Naive thymus-derived CD8-positive, alpha-beta T cell (primary cell): Measurements from ENCODE around the gene FLT1. TPM values are rescaled to one million over a fixed set of nuclear protein-coding genes. Genes with fewer than 3 reads are reported as not detected.

Experiments
- ATAC-seq, 2 donors: fragments of 150-1000 bp; cut with Tn5 transposase in 1 of 2; sonication (Bioruptor Pico), chemical (Tn5 transposase) in 1 of 2; 1 replicate in 1 of 2; 2 replicates in 1 of 2; pipeline ENCODE4 v1.10.0; 2021; ENCODE audit warnings: mild to moderate bottlenecking in 2 of 2, moderate library complexity in 2 of 2
- POLR2A ChIA-PET: fragments of 350-600 bp; sonication (Branson Sonifier 250); formaldehyde crosslinking; loops from one replicate; lab custom pipeline; 2021; ENCODE audit warnings: antibody characterized with exemption; lab: Charles Lee
- DNase-seq, 10 donors: peaks; one replicate each; pipeline versions ENCODE4 v3.0.0 to v3.0.0-alpha.2; 2020 to 2022
- H3K27ac Mint-ChIP-seq, 10 donors: one replicate each; pipeline ENCODE4 v1.8.0; 2020 to 2022; ENCODE audit warnings: mild to moderate bottlenecking in 10 of 10, mixed read lengths in 10 of 10, moderate library complexity in 4 of 10, inconsistent platforms in 1 of 10
- H3K27me3 Mint-ChIP-seq, 5 donors: one replicate each; pipeline ENCODE4 v1.8.0; 2021 to 2022; ENCODE audit warnings: mixed read lengths in 5 of 5
- H3K36me3 Mint-ChIP-seq, 3 donors: one replicate each; pipeline ENCODE4 v1.8.0; 2020 to 2022; ENCODE audit warnings: mixed read lengths in 3 of 3, mild to moderate bottlenecking in 2 of 3, inconsistent platforms in 1 of 3
- H3K4me1 Mint-ChIP-seq, 4 donors: one replicate each; pipeline ENCODE4 v1.8.0; 2021 to 2022; ENCODE audit warnings: mixed read lengths in 4 of 4
- H3K4me3 Mint-ChIP-seq, 10 donors: one replicate each; pipeline ENCODE4 v1.8.0; 2020 to 2022; ENCODE audit warnings: mild to moderate bottlenecking in 10 of 10, mixed read lengths in 10 of 10, moderate library complexity in 6 of 10, inconsistent platforms in 1 of 10
- H3K9me3 Mint-ChIP-seq, 9 donors: one replicate each; pipeline ENCODE4 v1.8.0; 2020 to 2022; ENCODE audit warnings: mixed read lengths in 9 of 9, mild to moderate bottlenecking in 3 of 9, inconsistent platforms in 1 of 9, moderate library complexity in 1 of 9
- polyA plus RNA-seq, 3 donors: library from polyadenylated mRNA; unstranded; fragments of 300-500 nt; fragmentation: Illumina TruSeq; gene quantifications; one replicate each; pipeline ENCODE4 v1.2.3, GENCODE V29; 2021
- total RNA-seq, 8 experiments: library from RNA in 2 of 8; stranded (reverse) in 2 of 8; gene quantifications; one replicate each; pipeline ENCODE4 v1.2.3 and lab custom pipeline; 2021 to 2026

Gene FLT1
- total and polyA plus RNA-seq, 5 experiments from 2014 or later = 0.97 to 2.4 (median 1.3) TPM

DNA sequence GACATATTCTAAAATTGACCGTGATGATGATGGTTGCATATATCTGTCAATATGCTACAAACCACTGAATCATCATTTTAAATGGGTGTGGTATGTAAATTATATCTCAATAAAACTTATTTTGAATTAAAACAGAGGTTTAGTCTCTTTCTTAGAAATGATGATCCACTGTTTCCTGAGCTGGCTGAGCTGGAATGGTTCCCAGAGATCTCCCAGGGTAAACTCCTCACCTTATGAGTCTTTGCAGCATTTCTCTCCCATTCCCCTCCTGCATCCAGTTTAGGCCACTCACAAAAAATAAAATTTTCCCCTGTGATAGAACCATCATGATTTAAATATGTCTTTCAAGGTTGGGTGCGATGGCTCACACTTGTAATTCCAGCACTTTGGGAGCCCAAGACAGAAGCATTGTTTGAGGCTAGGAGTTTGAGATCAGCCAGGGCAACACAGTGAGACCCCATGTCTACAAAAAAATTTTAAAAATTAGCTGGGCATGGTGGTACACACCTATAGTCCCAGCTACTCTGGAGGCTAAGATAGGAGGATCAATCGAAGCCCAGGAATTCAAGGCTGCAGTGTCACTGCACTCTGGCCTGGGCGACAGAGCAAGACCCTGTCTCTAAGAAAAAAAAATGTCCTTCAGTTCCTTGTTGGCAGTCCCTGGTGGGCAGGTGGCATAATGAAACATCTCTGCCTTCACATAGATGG, 46.1 kb downstream of the FLT1 start:
- Mint-ChIP-seq H3K27me3 (peaks cover 0 to 6% (median 0%) of the 10 kb centered on the region in 5 donors), H3K9me3 (peaks cover 4 to 33% (median 11%) of the 10 kb centered on the region in 9 donors), H3K4me1 (no peaks in the 10 kb centered on the region), H3K27ac (no peak overlapping the region), H3K4me3 (no peak overlapping the region), H3K36me3 (peaks cover 6 to 34% (median 12%) of the 10 kb centered on the region in 3 donors)
- DNase-seq = no peak
- ATAC-seq = no peak
- POLR2A ChIA-PET = no interaction called here

DNA sequence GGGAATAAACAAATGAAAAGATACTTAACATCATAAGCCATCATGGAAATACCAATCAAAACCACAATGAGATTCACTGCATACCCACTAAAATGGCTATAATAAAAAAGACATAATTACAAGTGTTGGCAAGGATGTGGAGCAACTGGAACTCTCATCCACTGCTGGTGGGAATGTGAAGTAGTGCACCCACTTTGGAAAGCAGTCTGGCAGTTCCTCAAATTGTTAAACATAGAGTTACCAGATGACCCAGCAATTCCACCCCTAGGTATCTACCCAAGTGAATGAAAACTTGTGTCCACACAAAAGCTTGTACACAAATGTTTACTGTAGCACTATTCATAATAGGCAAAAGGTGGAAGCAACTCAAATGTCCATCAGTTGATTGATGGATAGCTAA, 46.9 kb downstream of the FLT1 start:
- peaks cover 6 to 41% (median 13%) of the 10 kb centered on the region in 9 donors for H3K9me3 Mint-ChIP-seq
- no peak for DNase-seq
- POLR2A ChIA-PET = no interaction called here
- peaks cover 0 to 11% (median 0%) of the 10 kb centered on the region in 5 donors for H3K27me3 Mint-ChIP-seq
- no peak overlapping the region for H3K27ac Mint-ChIP-seq
- no peaks in the 10 kb centered on the region for H3K4me1 Mint-ChIP-seq
- H3K36me3 Mint-ChIP-seq = peaks cover 6 to 41% (median 12%) of the 10 kb centered on the region in 3 donors
- ATAC-seq = no peak
- no peak overlapping the region for H3K4me3 Mint-ChIP-seq

DNA sequence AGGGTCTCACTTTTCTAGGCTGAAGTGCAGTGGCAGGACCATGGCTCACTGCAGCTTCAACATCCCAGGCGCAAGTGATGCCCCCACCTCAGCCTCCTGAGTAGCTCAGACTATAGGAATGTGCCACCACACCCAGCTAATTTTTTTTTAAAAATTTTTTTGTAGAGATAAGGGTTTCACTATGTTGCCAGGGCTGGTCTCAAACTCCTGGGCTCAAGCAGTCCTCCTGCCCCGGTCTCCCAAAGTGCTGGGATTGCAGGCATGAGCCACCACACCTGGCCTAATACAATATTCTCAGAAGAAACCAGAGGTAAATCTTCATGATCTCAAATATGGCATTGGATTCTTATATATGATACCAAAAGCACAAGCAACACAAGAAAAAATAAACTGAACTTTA, 47.7 kb downstream of the FLT1 start:
- no peak overlapping the region for H3K27ac Mint-ChIP-seq
- H3K4me3 Mint-ChIP-seq = no peak overlapping the region
- H3K4me1 Mint-ChIP-seq = no peaks in the 10 kb centered on the region
- POLR2A ChIA-PET = no interaction called here
- H3K27me3 Mint-ChIP-seq = peaks cover 0 to 18% (median 0%) of the 10 kb centered on the region in 5 donors
- peaks cover 7 to 45% (median 13%) of the 10 kb centered on the region in 9 donors for H3K9me3 Mint-ChIP-seq
- H3K36me3 Mint-ChIP-seq = peaks cover 6 to 46% (median 12%) of the 10 kb centered on the region in 3 donors
- ATAC-seq (no peak), DNase-seq (no peak)

DNA sequence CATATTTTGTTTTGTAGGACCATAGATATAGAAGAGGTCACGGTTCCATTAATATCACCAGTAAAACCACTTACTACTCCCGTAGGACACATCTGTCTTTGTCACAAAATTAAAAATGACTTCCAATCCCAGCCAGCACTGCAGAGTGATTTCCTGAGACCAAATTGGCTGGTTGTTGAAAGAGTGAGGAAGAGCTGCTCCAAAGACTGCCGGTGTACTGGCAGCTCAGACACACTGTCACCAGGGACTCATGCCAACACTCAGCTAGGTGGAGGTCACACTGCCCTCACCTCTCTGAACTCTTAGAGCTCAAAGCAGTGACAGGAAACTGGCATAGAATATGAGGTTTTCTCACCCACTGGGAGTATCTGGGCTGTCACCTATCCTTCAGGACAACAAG, 52.1 kb downstream of the FLT1 start:
- Mint-ChIP-seq H3K27me3 (peaks cover 0 to 18% (median 2%) of the 10 kb centered on the region in 5 donors), H3K4me3 (no peak overlapping the region), H3K36me3 (peaks cover 2 to 38% (median 4%) of the 10 kb centered on the region in 3 donors), H3K9me3 (peaks cover 4 to 34% (median 11%) of the 10 kb centered on the region in 9 donors), H3K4me1 (no peaks in the 10 kb centered on the region), H3K27ac (no peak overlapping the region)
- POLR2A ChIA-PET = no interaction called here
- DNase-seq = no peak
- no peak for ATAC-seq

DNA sequence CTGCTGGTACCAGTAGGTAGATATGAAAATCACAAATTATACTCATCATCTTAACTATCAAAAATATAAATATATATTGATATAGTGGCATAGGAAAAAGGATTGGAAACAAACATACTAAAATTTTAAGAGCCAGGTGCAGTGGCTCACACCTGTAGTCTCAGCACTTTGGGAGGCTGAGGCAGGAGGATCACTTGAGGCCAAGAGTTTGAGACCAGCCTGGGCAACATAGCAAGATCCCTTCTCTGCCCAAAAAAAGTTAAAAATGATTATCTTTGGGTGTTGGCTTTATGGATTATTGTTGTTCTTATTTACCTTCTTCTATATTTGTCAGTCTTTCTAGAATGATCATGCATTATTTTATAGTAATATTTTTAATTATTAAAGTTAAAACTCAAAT, 53.4 kb downstream of the FLT1 start:
- Mint-ChIP-seq H3K4me3 (no peak overlapping the region), H3K9me3 (peaks cover 3 to 25% (median 11%) of the 10 kb centered on the region in 9 donors), H3K36me3 (peaks cover under 1 to 33% (median 4%) of the 10 kb centered on the region in 3 donors), H3K27me3 (peaks cover 0 to 18% (median 2%) of the 10 kb centered on the region in 5 donors), H3K27ac (no peak overlapping the region), H3K4me1 (no peaks in the 10 kb centered on the region)
- POLR2A ChIA-PET = no interaction called here
- DNase-seq (no peak), ATAC-seq (no peak)

DNA sequence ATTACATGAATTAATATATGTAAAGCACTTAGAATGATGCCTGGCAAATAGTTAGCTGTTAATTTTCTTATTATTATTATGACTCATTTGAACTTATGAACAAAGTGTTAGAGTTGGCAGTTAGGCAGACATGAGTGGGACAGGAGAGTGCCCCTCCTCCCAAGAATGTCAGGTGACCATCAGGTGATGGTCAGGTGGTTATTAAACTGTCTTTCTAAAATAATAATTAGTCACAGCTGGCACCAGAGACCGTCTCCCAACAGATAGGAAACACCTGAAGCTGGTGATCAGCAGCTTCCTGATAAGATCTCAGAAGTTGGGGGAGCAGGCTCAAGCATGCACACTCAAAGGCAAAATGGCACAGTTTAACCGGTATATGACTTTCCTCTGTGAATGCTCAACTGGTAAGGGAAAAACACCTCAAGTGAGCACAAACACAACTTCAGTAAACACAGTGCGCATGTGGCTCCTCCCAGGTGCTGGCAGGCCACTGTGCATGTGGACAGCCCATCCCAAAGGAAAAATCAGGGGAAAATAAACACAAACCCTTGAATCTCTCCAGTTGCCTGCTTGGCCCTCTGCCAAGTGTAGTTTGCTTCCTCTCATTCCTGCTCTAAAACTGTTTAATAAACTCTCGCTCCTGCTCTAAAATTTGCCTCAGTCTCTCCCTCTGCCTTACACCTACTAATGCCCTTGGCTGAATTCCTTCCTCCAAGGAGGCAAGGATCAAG, 54.0 kb downstream of the FLT1 start:
- H3K9me3 Mint-ChIP-seq = peaks cover 3 to 20% (median 9%) of the 10 kb centered on the region in 9 donors
- H3K36me3 Mint-ChIP-seq = peaks cover 0 to 28% (median 4%) of the 10 kb centered on the region in 3 donors
- no peak overlapping the region for H3K4me3 Mint-ChIP-seq
- DNase-seq (no peak), ATAC-seq (no peak)
- H3K27ac Mint-ChIP-seq = no peak overlapping the region
- peaks cover 0 to 18% (median 2%) of the 10 kb centered on the region in 5 donors for H3K27me3 Mint-ChIP-seq
- POLR2A ChIA-PET = no interaction called here
- H3K4me1 Mint-ChIP-seq = no peaks in the 10 kb centered on the region

DNA sequence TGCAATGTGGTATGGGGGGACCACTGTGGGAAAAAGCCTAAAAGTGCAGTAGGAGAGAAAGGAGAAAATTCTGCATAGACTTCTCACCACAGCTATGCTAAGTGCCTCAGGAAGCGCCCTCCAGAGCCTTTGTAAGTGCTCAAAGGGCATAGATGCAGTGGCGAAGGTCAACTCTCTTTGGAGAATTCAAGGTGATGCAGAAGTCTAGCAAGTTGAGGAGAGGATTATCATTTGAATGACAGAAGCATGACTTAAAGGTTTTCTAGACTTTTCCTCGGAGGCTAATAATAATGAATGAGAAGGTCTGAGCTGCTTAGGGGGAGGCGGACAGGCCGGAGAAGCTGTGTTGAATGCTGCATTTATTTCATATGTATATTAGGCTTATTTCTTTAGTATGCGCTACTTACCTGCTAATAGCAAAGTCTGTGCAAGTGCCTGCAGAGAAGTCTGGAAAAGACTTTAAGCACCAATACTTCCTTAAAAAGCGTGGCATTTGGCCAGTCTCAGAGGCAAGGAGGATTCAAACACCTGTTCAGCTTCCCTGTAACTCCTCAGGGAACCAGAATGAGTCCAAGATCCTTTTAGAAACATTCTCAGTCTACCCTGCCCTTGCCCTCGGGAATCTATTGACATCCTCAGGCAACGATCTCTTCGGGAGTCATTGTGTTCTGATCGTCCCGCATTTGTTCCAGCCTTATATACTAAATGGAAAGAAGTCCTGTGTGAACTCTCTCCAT, 56.2 kb downstream of the FLT1 start:
- DNase-seq = no peak
- Mint-ChIP-seq H3K27ac (no peak overlapping the region), H3K4me3 (no peak overlapping the region), H3K4me1 (no peaks in the 10 kb centered on the region), H3K36me3 (peaks cover 0 to 15% (median 0%) of the 10 kb centered on the region in 3 donors), H3K9me3 (peaks cover 0 to 12% (median 4%) of the 10 kb centered on the region in 9 donors), H3K27me3 (peaks cover 0 to 11% (median 2%) of the 10 kb centered on the region in 5 donors)
- POLR2A ChIA-PET = no interaction called here
- ATAC-seq = no peak

DNA sequence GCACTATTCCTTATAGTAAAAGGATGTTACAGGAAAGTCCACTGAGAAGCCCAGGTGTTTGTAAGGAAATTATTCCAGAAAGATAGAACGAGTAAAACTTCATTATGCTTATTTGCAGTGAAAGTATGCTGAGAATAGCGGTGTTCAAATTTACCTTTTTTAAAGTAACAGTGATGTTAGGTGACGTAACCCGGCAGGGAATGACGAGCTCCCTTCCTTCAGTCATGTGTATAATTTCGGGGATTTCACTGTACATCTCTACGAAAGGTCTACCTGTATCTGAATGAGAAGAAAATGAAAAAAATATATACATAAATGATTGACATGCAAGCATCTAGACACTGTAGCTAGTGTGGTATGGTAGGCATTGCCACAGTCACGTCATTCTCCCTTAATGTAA, 56.9 kb downstream of the FLT1 start:
- H3K4me1 Mint-ChIP-seq = no peaks in the 10 kb centered on the region
- H3K36me3 Mint-ChIP-seq = peaks cover 0 to 9% (median 4%) of the 10 kb centered on the region in 3 donors
- DNase-seq (no peak), ATAC-seq (no peak)
- no peak overlapping the region for H3K4me3 Mint-ChIP-seq
- POLR2A ChIA-PET = no interaction called here
- H3K27me3 Mint-ChIP-seq = peaks cover 0 to 7% (median 2%) of the 10 kb centered on the region in 5 donors
- H3K27ac Mint-ChIP-seq = no peak overlapping the region
- H3K9me3 Mint-ChIP-seq = peaks cover 0 to 5% (median 0%) of the 10 kb centered on the region in 9 donors

DNA sequence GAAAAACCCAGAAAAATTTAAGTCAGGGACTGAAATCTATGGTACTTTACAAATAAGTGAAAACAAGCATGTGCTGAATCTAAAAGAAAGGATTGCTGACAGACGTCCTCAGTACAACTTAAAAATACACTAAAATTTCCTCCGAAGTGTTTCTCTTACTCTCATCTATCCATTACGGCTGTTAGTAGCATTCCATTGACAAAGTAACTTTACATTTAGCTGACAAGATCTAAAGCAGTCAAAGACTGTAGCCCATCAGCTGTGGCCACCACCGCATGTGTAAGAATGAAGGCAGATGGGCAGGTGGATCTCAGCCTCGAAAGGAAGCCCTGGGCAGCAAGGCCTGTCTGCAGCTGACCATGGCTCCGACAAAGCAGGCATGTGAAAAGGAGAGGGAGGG, 59.0 kb downstream of the FLT1 start:
- ATAC-seq (no peak), DNase-seq (no peak)
- H3K27ac Mint-ChIP-seq = no peak overlapping the region
- peaks cover 0 to 2% (median 0%) of the 10 kb centered on the region in 5 donors for H3K27me3 Mint-ChIP-seq
- no peak overlapping the region for H3K4me3 Mint-ChIP-seq
- peaks cover 0 to 4% (median 0%) of the 10 kb centered on the region in 3 donors for H3K36me3 Mint-ChIP-seq
- POLR2A ChIA-PET = no interaction called here
- peaks cover 0 to 6% (median 0%) of the 10 kb centered on the region in 4 donors for H3K4me1 Mint-ChIP-seq
- H3K9me3 Mint-ChIP-seq = no peaks in the 10 kb centered on the region

DNA sequence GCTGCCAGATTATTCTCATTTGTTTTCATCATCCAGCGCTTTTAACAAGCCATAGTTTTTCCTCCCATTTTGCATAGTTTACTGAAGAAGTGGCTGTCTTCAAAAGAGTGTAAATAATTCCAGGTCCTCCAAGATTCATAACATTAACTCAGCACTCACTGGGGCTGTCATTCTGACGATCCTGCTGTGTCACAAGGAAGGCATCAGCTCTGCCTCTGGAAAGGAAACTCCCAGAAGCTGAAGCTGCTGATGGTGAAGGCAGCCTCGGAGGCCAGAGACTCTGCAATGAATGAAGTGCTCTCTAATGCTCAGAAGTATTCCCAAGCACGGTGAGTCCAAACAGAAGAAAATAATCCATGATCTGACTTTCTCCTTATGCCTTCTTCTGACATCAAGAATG, 60.0 kb downstream of the FLT1 start:
- H3K36me3 Mint-ChIP-seq = peaks cover 0 to 4% (median 0%) of the 10 kb centered on the region in 3 donors
- DNase-seq (no peak), ATAC-seq (no peak)
- POLR2A ChIA-PET = no interaction called here
- no peaks in the 10 kb centered on the region for H3K9me3 Mint-ChIP-seq
- H3K27ac Mint-ChIP-seq = no peak overlapping the region
- no peak overlapping the region for H3K4me3 Mint-ChIP-seq
- H3K4me1 Mint-ChIP-seq = peaks cover 0 to 13% (median 0%) of the 10 kb centered on the region in 4 donors
- no peaks in the 10 kb centered on the region for H3K27me3 Mint-ChIP-seq

DNA sequence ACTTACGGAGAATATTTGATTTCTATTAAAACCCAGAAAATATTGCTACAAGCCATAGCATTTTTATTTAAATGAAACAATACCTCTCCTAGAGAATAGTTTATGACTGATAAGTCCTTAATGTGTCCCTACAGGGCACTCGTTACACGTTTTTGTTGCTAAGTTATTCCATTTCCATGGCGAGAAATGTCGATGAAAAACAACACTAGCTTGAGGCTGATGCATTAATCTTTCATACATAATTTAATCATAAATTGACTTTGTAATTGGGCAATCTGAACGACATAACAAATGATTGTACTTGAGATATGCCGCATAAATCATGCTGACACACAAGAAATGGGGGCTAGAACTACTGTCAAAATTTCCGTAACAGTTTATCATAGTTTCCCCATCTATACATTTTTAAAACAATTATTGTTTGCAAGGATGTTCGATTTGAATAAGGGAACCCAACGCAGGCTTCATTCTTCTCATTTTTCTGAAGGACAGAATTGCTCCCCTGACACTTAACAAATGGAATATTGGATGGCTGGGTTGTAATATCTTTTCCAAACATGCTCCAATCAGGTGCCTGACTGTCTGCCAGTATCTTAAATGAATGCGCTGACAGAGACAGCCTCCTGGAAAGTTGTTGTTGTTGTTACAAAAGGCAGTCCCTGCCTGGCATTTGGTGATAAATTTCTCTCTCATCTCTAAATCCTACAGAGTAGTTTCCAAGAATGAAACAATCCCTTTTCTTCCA, 61.9 kb downstream of the FLT1 start:
- POLR2A ChIA-PET = no interaction called here
- Mint-ChIP-seq H3K27ac (no peak overlapping the region), H3K9me3 (no peaks in the 10 kb centered on the region), H3K27me3 (no peaks in the 10 kb centered on the region), H3K36me3 (peaks cover 0 to 4% (median 0%) of the 10 kb centered on the region in 3 donors), H3K4me1 (peaks cover 0 to 23% (median 0%) of the 10 kb centered on the region in 4 donors), H3K4me3 (no peak overlapping the region)
- ATAC-seq (no peak), DNase-seq (no peak)

DNA sequence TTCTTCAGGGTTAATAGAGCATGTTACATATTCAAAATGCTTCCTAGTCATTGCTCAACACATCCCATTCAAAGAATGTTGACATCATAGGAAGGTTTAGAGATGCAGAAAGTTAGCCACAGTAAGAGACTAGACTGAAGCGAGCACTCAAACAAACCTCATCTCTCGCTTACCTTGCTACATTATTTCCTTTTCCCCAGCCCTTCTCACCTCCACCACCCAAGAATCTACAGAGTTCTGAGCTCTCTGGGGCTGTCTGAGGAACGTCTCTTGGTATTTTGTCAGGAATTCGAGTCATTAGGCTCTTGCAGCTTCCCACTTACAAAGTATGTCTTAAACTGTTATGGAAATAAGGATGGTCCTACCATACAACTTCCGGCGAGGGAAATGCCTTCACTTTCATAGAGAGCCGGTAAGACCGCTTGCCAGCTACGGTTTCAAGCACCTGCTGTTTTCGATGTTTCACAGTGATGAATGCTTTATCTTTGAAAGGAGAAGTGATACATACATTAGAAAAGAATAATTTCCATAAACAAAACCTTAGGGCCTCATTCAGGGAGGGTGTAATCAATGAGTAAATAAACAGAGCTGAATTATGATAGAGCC, 65.1 kb downstream of the FLT1 start:
- POLR2A ChIA-PET = no interaction called here
- H3K4me1 Mint-ChIP-seq = peaks cover 0 to 23% (median 0%) of the 10 kb centered on the region in 4 donors
- peaks cover 5 to 18% (median 5%) of the 10 kb centered on the region in 3 donors for H3K36me3 Mint-ChIP-seq
- ATAC-seq = no peak
- DNase-seq = peak in 1 of 10 donors; percentile 9
- peak overlapping the region in 2 of 10 donors; percentile 43 to 82 for H3K4me3 Mint-ChIP-seq
- peak overlapping the region in 2 of 10 donors; percentile 70 to 82 for H3K27ac Mint-ChIP-seq
- peaks cover 0 to 2% (median 0%) of the 10 kb centered on the region in 5 donors for H3K27me3 Mint-ChIP-seq
- H3K9me3 Mint-ChIP-seq = no peaks in the 10 kb centered on the region
